Endothelial cell of umbilical vein (primary cell): ENCODE data around the gene DBI. TPM values are rescaled to one million over a fixed set of nuclear protein-coding genes. Genes with fewer than 3 reads are reported as not detected.

ENCODE experiments used
- BruUV-seq: library from RNA; stranded (reverse); fragments of 400-500 nt; replicated peaks from 2 replicates; lab custom pipeline; 2021; lab: Mats Ljungman, UMichigan
- CTCF ChIA-PET: fragments of 300-600, 350-600 bp; sonication (Branson Sonifier 250); formaldehyde crosslinking; loops from one replicate; lab custom pipeline; 2021; ENCODE audit warnings: antibody characterized with exemption, inconsistent platforms; lab: Charles Lee
- POLR2A ChIA-PET: fragments of 300-600, 350-600 bp; sonication (Branson Sonifier 250); formaldehyde crosslinking; loops from one replicate; lab custom pipeline; 2021; ENCODE audit warnings: antibody characterized with exemption, inconsistent platforms; lab: Charles Lee
- DNase-seq: peaks from one replicate; pipeline ENCODE4 v3.0.0-alpha.2; 2011; ENCODE audit warnings: low read depth, low spot score
- FAIRE-seq: peaks from 2 replicates; lab custom pipeline; 2011; peaks lifted over from hg19 to GRCh38; lab: Jason Lieb, UNC
- H2AFZ ChIP-seq: 2 replicates; pipeline ENCODE4 v1.6.0; 2012; ENCODE audit warnings: low read depth, low read length, control low read depth, inconsistent platforms
- H3K27ac ChIP-seq: 2 replicates; pipeline ENCODE4 v1.5.1; 2011; ENCODE audit warnings: low read depth, mild to moderate bottlenecking, control low read depth, low read length, moderate library complexity; ENCODE audit not compliant: insufficient read depth
- H3K27me3 ChIP-seq, 2 experiments: 2 replicates each; pipeline versions ENCODE4 v1.6.0 to v1.6.1; 2011; ENCODE audit warnings: low read length in 2 of 2, mixed read lengths in 1 of 2; ENCODE audit not compliant: control insufficient read depth in 2 of 2, insufficient read depth in 2 of 2
- H3K36me3 ChIP-seq, 2 experiments: 2 replicates in 1 of 2; 3 replicates in 1 of 2; pipeline ENCODE4 v1.5.1; 2011; ENCODE audit warnings: low read length in 2 of 2, mild to moderate bottlenecking in 1 of 2, moderate library complexity in 1 of 2; ENCODE audit not compliant: control insufficient read depth in 2 of 2, insufficient read depth in 2 of 2; ENCODE audit errors: extremely low read depth in 1 of 2
- H3K4me1 ChIP-seq: 3 replicates; pipeline ENCODE4 v1.5.1; 2011; ENCODE audit warnings: mild to moderate bottlenecking, low read length; ENCODE audit not compliant: control insufficient read depth, insufficient read depth; ENCODE audit errors: extremely low read depth
- H3K4me2 ChIP-seq: 2 replicates; pipeline ENCODE4 v1.6.1; 2011; ENCODE audit warnings: low read length, control low read depth, mixed read lengths; ENCODE audit not compliant: insufficient read depth
- H3K4me3 ChIP-seq, 3 experiments: fragments of 200-600 bp in 1 of 3; sonication (generic), shearing (Covaris generic) in 1 of 3; replicated peaks in 1 of 3; 2 replicates each; pipeline ENCODE4 v1.5.1; 2011 to 2016; ENCODE audit warnings: control low read depth in 3 of 3, low read length in 3 of 3, mild to moderate bottlenecking in 2 of 3, inconsistent platforms in 1 of 3, low read depth in 1 of 3, moderate library complexity in 1 of 3; ENCODE audit not compliant: insufficient read depth in 1 of 3
- H3K79me2 ChIP-seq: 2 replicates; pipeline ENCODE4 v1.6.0; 2012; ENCODE audit warnings: low read length, inconsistent platforms; ENCODE audit not compliant: control insufficient read depth, insufficient read depth
- H3K9ac ChIP-seq: replicated peaks from 2 replicates; pipeline ENCODE3; 2011; ENCODE audit warnings: low read length, control low read depth; ENCODE audit not compliant: insufficient read depth; ENCODE audit errors: extremely low read depth
- H3K9me1 ChIP-seq: replicated peaks from 3 replicates; pipeline ENCODE4 v1.6.0; 2011; ENCODE audit warnings: mild to moderate bottlenecking, low read length; ENCODE audit not compliant: control insufficient read depth, insufficient read depth; ENCODE audit errors: extremely low read depth
- H3K9me3 ChIP-seq: replicated peaks from 2 replicates; pipeline ENCODE4 v1.5.1; 2012; ENCODE audit warnings: low read length, inconsistent platforms; ENCODE audit not compliant: control insufficient read depth, insufficient read depth
- H4K20me1 ChIP-seq: replicated peaks from 2 replicates; pipeline ENCODE3; 2011; ENCODE audit warnings: mild to moderate bottlenecking, low read length; ENCODE audit not compliant: control insufficient read depth, insufficient read depth; ENCODE audit errors: extremely low read depth
- CTCF ChIP-seq, 2 donors: IDR thresholded peaks; 1 replicate in 1 of 2; 2 replicates in 1 of 2; pipeline ENCODE4 v1.5.1; 2011; ENCODE audit warnings: low read length in 2 of 2, mild to moderate bottlenecking in 2 of 2, moderate library complexity in 2 of 2, control low read depth in 1 of 2, inconsistent platforms in 1 of 2, low read depth in 1 of 2; ENCODE audit not compliant: insufficient read depth in 1 of 2; ENCODE audit errors: extremely low read depth in 1 of 2
- EZH2 ChIP-seq: IDR thresholded peaks from 2 replicates; pipeline ENCODE4 v1.6.1; 2012; ENCODE audit warnings: borderline replicate concordance, low read depth, mild to moderate bottlenecking, moderate library complexity, low read length, inconsistent platforms; ENCODE audit not compliant: severe bottlenecking
- FOS ChIP-seq: IDR thresholded peaks from 2 replicates; pipeline ENCODE4 v1.6.1; 2011; ENCODE audit warnings: mild to moderate bottlenecking, low read length, moderate library complexity, borderline replicate concordance; ENCODE audit not compliant: insufficient read depth
- GATA2 ChIP-seq: IDR thresholded peaks from 2 replicates; pipeline ENCODE4 v1.7.0; 2011; ENCODE audit warnings: low read depth, mild to moderate bottlenecking, moderate library complexity, mixed read lengths, low read length; ENCODE audit not compliant: insufficient read length, insufficient read depth
- JUN ChIP-seq: IDR thresholded peaks from 2 replicates; pipeline ENCODE4 v1.6.1; 2011; ENCODE audit warnings: borderline replicate concordance, low read depth; ENCODE audit not compliant: insufficient read length, insufficient read depth
- MAX ChIP-seq: IDR thresholded peaks from 2 replicates; pipeline ENCODE4 v1.6.1; 2011; ENCODE audit not compliant: insufficient read depth, insufficient read length
- MYC ChIP-seq: IDR thresholded peaks from one replicate; pipeline ENCODE4 v1.6.1; 2011; ENCODE audit warnings: mild to moderate bottlenecking, low read depth, low read length
- POLR2A ChIP-seq: IDR thresholded peaks from 2 replicates; pipeline ENCODE4 v1.6.1; 2012; ENCODE audit warnings: low read depth, mild to moderate bottlenecking, control low read depth, low read length
- POLR2AphosphoS5 ChIP-seq: IDR thresholded peaks from 2 replicates; pipeline ENCODE4 v1.6.1; 2012; ENCODE audit warnings: low read depth, mild to moderate bottlenecking, control low read depth, low read length, moderate library complexity; ENCODE audit not compliant: insufficient read depth
- dilution Hi-C: fragments of 300-500 bp; cut with MboI; formaldehyde crosslinking; loops from one replicate; pipeline ENCODE4 v1.15.0; 2019; ENCODE audit warnings: low sequenced_read_pairs; ENCODE audit not compliant: extremely low pct_ligation_motif_present
- intact Hi-C: fragments of 100-400 bp; cut with micrococcal nuclease; formaldehyde crosslinking; loops from one replicate; pipeline ENCODE4 v1.10.0; 2022
- polyA plus RNA-seq, 4 experiments: library from polyadenylated mRNA; depleted of rRNA in 3 of 4; stranded (reverse) in 3 of 4; unstranded in 1 of 4; fragments of >200 nt; gene quantifications; 2 replicates each; pipeline versions ENCODE4 v1.2.1 to v1.2.3, GENCODE V29; 2011 to 2012; ENCODE audit warnings: missing spikeins in 1 of 4
- total RNA-seq: library from RNA; stranded (reverse); gene quantifications from 2 replicates; pipeline ENCODE4 v1.2.3, GENCODE V29; 2021

DBI gene
- total and polyA plus RNA-seq, 2 donors (not counting 3 experiments of a cell fraction or from before 2014, with no cell fraction given), result 214 to 233 TPM

GRCh38 chr2:119417908-119418307, 51.1 kb downstream of the DBI start:
- no peak for DNase-seq
- ChIA-PET POLR2A (no interaction called here), CTCF (no interaction called here)
- Histone ChIP-seq H3K27me3 (peaks cover 25 to 29% of the 10 kb centered on the region in 2 experiments), H3K79me2 (no peaks in the 10 kb centered on the region), H3K27ac (no peak overlapping the region), H3K9me1 (no peaks in the 10 kb centered on the region), H3K36me3 (no peaks in the 10 kb centered on the region), H4K20me1 (no peaks in the 10 kb centered on the region), H3K9me3 (no peaks in the 10 kb centered on the region), H3K4me2 (no peak overlapping the region), H3K9ac (no peak overlapping the region), H3K4me1 (no peaks in the 10 kb centered on the region), H3K4me3 (no peak overlapping the region), H2AFZ (no peak overlapping the region)
- TF ChIP-seq POLR2A, result no peak
- TF ChIP-seq CTCF (IDR thresholded peaks at IDR 0.05; ENCODE audit: extremely low read depth in 1 of 2, insufficient read depth in 1 of 2, low read depth in 1 of 2, low read length in 2 of 2), result no peak
- no peak for TF ChIP-seq GATA2
- TF ChIP-seq MYC, result no peak
- TF ChIP-seq POLR2AphosphoS5, result no peak
- no peak for TF ChIP-seq JUN
- no peak for TF ChIP-seq FOS
- no peak for TF ChIP-seq MAX
- TF ChIP-seq EZH2, result no peak
- no peak for FAIRE-seq
- intact Hi-C loops (no loop called here), dilution Hi-C loops (no loop called here)
- no TSS peak for BruUV-seq
